ENCODE measurements around the gene PNPLA8.

GRCh38 chr7:108535257-108535656 is 9.3 kb upstream of the PNPLA8 start:
- TF ChIP-seq CTCF (IDR thresholded peaks at IDR 0.05) (no peak), POLR2A (IDR thresholded peaks at IDR 0.05) (no peak)

All from heart left ventricle (tissue), 13 donors.